ENCODE data around the gene HOXA6.

- TF ChIP-seq CTCF (IDR thresholded peaks at IDR 0.05) (no peak), EZH2 (IDR thresholded peaks at IDR 0.05; ENCODE audit: borderline replicate concordance, insufficient read depth, low read depth, low read length, poor library complexity, severe bottlenecking) (no peak)
Measured at GRCh38 chr7:27100694-27101170, 46.8 kb downstream of the HOXA6 start.

Measured in B cell (primary cell).